ENCODE measurements around the gene MAD1L1. TPM values are rescaled to one million over a fixed set of nuclear protein-coding genes. Genes with fewer than 3 reads are reported as not detected.

The MAD1L1 gene
- total and polyA plus RNA-seq, 2 of the 4 experiments (the other 2 are of a cell fraction), result 29.0 to 40.9 TPM

- Histone ChIP-seq H3K9me1 (ENCODE audit: insufficient read depth, low read length) (peaks cover 14% of the 10 kb centered on the region), H2BK120ac (ENCODE audit: low read depth, low read length) (no peak overlapping the region), H2BK20ac (ENCODE audit: low read depth, low read length) (no peak overlapping the region), H3K4me2 (ENCODE audit: low read depth, low read length) (no peak overlapping the region), H2BK5ac (ENCODE audit: low read depth, low read length, poor library complexity, severe bottlenecking) (no peak overlapping the region), H3K4ac (ENCODE audit: low read depth, low read length) (no peak overlapping the region), H3K36me3 (ENCODE audit: control insufficient read depth, insufficient read depth, low read length) (peaks cover 5% of the 10 kb centered on the region; the same call in 1 of the 2 replicates), H2AFZ (replicated peaks; ENCODE audit: low read length, poor library complexity) (peak overlapping the region; percentile 7), H3K14ac (replicated peaks; ENCODE audit: low read depth, low read length) (no peak overlapping the region), H3K18ac (ENCODE audit: low read depth, low read length) (no peak overlapping the region), H3K23ac (ENCODE audit: low read depth, low read length) (no peak overlapping the region), H3K9me3 (ENCODE audit: control insufficient read depth, insufficient read depth, low read length) (no peaks in the 10 kb centered on the region), H2BK15ac (ENCODE audit: low read depth, low read length) (no peak overlapping the region), H3K9ac (ENCODE audit: low read depth, low read length) (no peak overlapping the region), H3K79me1 (ENCODE audit: low read depth in 1 of 2, low read length in 2 of 2) (peaks cover 6 to 12% of the 10 kb centered on the region in 2 experiments; a peak in 3 of 4 replicates), H4K20me1 (ENCODE audit: insufficient read depth, low read length) (no peaks in the 10 kb centered on the region; the same call in 1 of the 2 replicates), H3K4me3 (ENCODE audit: insufficient read depth, low read depth, low read length) (no peak overlapping the region), H4K8ac (ENCODE audit: low read depth in 2 of 2, low read length in 2 of 2) (no peak overlapping the region), H3K56ac (ENCODE audit: extremely low read depth, insufficient read depth, low read length) (no peak overlapping the region), H3K27ac (ENCODE audit: insufficient read depth, low read length) (no peak overlapping the region), H4K91ac (ENCODE audit: insufficient read depth, low read depth, low read length) (no peak overlapping the region), H3K27me3 (ENCODE audit: control insufficient read depth, insufficient read depth, low read length) (no peaks in the 10 kb centered on the region), H2AK9ac (replicated peaks; ENCODE audit: low read depth, low read length, poor library complexity) (no peak overlapping the region), H2AK5ac (ENCODE audit: low read depth, low read length) (no peak overlapping the region), H3K4me1 (ENCODE audit: control insufficient read depth, insufficient read depth, low read length) (no peaks in the 10 kb centered on the region), H4K5ac (ENCODE audit: low read depth, low read length) (no peak overlapping the region)
- DNase-seq (no peak), ATAC-seq (ENCODE audit: low read depth) (no peak)
- TF ChIP-seq BHLHE40 (IDR thresholded peaks at IDR 0.05; ENCODE audit: low read depth, low read length) (no peak), MAZ (IDR thresholded peaks at IDR 0.05; ENCODE audit: borderline replicate concordance, low read depth, low read length) (no peak), ELK1 (IDR thresholded peaks at IDR 0.05; ENCODE audit: borderline replicate concordance, low read depth, low read length) (no peak), RFX5 (IDR thresholded peaks at IDR 0.05; ENCODE audit: low read depth, low read length) (no peak), RCOR1 (IDR thresholded peaks at IDR 0.05; ENCODE audit: insufficient replicate concordance, low read length) (no peak), MXI1 (IDR thresholded peaks at IDR 0.05; ENCODE audit: borderline replicate concordance, low read depth, low read length) (no peak), CEBPB (IDR thresholded peaks at IDR 0.05; ENCODE audit: low read depth, low read length) (no peak), SMC3 (IDR thresholded peaks at IDR 0.05; ENCODE audit: low read depth, low read length) (no peak)
- WGBS, 2 experiments (ENCODE audit: extremely low coverage in 2 of 2, insufficient read length in 1 of 2), result 97% methylated on average over 6 of the region's 21 CpGs; no CpG with 5 or more reads in 1 of the 2 experiments
- intact Hi-C loops (cut with micrococcal nuclease) (no loop called here), dilution Hi-C loops (cut with HindIII; ENCODE audit: low sequenced_read_pairs, unreplicated experiment) (no loop called here), in situ Hi-C loops (cut with MboI; ENCODE audit: low sequenced_read_pairs) (no loop called here)
- ChIA-PET POLR2A (ENCODE audit: unreplicated experiment) (no interaction called here), CTCF (no interaction called here)
- BruUV-seq (replicated peaks), result no TSS peak
Observed at GRCh38 chr7:2044311-2044882, 188.3 kb downstream of the MAD1L1 start.
